CD4-positive, alpha-beta T cell treated with Interleukin-15 for 1 hour (primary cell): ENCODE data around the gene AP5M1.
A peak's percentile ranks its signal among the peaks of the same experiment; 100 is the strongest.
"Not testable (repeated sequence)": the region's sequence is repeated elsewhere in the genome, so short reads cannot be mapped to it uniquely, and the experiment has no call there.

Experiments used
- DNase-seq: peaks from one replicate; pipeline ENCODE4 v3.0.0-alpha.2; 2020

AP5M1 gene, protein sequence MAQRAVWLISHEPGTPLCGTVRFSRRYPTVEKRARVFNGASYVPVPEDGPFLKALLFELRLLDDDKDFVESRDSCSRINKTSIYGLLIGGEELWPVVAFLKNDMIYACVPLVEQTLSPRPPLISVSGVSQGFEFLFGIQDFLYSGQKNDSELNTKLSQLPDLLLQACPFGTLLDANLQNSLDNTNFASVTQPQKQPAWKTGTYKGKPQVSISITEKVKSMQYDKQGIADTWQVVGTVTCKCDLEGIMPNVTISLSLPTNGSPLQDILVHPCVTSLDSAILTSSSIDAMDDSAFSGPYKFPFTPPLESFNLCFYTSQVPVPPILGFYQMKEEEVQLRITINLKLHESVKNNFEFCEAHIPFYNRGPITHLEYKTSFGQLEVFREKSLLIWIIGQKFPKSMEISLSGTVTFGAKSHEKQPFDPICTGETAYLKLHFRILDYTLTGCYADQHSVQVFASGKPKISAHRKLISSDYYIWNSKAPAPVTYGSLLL

DNA sequence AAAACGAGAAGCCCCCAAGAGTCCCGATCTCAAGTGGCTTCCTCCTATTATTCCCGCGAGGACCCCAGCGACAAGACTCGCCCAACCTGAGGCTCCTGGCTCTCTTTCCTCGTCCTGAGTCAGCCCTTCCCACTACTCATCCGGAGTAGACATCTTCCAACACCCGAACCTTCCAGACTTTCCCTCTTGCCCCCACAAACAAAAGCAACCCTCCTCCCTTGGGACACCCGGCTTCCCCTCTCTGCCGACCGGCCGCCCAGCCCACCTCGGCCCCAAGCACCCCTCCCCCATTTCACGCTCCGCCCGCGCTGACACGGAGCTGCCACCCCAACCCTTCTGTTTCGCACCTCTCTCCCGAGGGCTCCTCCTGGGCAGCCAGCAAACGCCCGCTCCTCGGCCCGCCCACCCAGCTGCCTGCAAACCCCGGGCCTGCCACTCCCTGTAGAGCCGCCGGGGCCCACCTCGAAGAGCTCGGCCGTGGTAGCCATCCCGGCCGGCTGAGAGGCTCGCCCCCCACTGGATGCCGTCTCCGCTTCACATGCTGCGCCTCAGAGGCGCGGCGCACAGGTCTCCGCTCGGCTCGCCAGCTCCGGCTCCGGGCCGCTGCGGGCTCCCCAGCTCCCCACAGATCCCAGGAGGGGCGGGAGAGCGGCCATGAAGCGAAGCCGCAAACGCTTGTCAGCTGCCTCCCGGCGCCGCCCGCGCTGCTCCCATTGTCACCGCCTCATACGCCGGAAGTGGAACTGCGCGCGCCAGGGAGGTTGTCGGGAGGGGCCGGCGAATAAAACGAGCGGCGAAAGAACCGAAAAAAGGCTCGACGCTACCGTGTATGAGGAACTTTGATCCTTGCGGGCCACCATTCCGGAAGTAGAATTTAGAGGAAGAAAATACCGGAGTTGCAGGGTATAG lies at the start of gene AP5M1, which contains the start of gene EXOC5:
Gene AP5M1 (plus strand): TSS at position 811 of the 909 bp plus-strand sequence. CDS start 344 bp downstream, outside the sequence.
Gene EXOC5 (minus strand): TSS at position 745 of the 909 bp plus-strand sequence. CDS start 257 bp downstream, at position 488.
- peak; percentile 89 for DNase-seq

DNA sequence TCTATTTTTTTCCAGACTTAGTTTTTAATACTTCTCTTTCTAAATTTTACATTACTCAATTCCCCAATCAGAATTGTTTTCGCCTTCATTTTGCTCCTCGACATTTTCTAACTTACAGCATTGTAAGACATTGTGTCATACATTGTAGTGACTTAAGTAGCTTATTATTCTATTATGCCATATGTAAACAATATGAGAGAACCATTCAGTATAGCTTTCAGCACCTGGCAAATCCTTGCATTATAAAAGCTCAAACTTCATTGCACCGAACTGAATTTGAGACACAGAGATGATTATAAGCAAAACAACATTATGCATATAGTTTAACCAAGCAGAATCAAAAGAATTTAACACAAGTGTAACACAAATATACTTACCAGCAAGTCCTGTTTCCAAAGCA lies 46.8 kb upstream of the AP5M1 start:
- DNase-seq = no peak

DNA sequence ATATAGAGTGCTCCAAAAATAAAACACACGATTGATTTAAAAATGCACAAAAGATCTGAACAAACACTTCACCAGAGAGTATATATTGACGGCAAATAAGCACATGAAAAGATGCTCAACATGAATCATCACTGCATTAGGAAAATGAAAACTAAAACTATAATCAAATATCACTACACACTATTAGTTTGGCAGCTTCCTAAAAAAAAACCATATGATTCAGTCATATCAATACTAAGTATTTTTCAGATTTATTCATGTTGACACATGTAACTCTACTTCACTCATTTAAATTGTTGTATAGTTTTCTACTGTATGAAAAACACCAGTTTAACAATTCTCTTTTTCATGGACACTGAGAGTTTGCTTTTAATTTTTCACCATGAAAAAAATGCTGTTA lies 41.7 kb upstream of the AP5M1 start:
- no peak for DNase-seq

DNA sequence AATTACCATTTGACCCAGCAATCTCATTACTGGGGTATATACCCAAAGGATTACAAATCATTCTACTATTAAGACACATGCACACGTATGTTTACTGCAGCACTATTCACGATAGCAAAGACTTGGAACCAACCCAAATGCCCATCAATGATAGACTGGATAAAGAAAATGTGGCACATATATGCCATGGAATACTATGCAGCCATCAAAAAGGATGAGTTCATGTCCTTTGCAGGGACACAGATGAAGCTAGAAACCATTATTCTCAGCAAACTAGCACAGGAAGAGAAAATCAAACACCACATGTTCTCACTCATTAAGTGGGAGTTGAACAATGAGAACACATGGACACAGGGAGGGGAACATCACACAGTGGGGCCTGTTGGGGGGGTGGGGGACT lies 40.5 kb upstream of the AP5M1 start:
- not testable (repeated sequence) for DNase-seq

DNA sequence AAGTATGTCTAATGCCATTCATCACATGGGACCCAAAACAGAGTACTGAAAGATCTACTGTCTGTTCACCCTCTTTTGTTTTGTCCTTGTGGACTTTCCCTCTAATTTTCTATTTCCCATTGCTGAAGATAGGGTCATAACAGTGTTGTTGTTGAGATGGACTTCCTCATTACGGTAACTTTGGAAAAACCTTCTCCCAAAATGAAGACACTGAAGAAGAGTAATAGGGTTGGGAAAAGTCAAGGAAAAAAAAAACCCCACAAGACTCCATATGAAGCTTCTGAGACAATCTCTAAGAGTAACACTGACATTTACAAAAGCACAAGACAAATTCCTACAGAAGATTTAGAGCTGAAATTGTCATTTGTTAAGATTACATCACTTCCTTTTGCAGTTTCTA lies 36.8 kb upstream of the AP5M1 start:
- DNase-seq = no peak

DNA sequence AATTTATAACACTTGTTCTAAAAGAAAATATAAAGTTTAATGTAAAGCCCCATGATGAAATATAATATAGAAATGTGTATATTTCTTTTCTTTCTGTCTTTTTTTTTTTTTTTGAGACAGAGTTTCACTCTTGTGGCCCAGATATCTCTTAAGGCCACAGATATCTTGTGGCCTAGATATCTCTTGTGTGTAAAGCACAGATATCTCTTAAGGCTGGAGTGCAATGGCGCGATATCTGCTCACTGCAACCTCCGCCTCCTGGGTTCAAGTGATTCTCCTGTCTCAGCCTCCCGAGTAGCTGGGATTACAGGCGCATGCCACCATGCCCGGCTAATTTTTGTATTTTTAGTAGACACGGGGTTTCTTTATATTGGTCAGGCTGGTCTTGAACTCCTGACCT lies 28.7 kb upstream of the AP5M1 start:
- not testable (repeated sequence) for DNase-seq

DNA sequence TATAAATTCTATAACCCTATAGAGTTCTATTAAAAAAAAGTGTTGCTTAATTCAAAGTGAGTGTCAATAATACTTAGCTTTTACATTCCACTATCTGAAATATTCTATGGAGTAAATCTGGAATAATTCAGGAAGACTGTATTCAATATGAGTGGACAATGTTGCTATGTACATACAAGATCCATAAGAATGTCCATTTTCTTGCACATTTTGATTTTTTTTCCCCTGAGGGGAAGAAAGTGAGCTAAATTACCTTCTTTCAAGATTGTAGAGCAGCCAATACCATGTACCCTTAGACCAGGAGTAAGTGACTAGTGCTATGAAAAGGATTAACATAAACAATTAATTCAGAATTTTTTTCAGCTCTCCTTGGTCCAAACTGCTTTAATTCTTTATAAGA lies 25.5 kb upstream of the AP5M1 start:
- DNase-seq = no peak

DNA sequence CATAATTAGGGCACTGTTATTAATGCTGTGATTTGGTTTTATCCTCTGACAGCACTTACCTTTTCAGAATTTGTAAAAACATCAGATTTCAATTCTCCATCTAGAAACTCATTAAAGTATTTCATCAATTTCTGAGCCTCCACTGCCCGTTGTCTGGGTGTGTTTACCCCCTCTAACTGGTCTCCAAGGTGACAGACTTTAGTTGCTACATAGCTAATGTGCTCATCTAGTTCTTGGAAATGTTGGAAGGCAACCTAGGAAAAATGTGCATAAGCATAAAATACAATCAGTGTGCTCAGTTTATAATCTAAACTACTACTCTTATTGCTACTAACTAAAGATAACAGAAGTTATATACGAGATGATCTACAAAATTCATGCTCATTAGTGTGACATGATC lies 24.7 kb upstream of the AP5M1 start:
- DNase-seq = no peak

DNA sequence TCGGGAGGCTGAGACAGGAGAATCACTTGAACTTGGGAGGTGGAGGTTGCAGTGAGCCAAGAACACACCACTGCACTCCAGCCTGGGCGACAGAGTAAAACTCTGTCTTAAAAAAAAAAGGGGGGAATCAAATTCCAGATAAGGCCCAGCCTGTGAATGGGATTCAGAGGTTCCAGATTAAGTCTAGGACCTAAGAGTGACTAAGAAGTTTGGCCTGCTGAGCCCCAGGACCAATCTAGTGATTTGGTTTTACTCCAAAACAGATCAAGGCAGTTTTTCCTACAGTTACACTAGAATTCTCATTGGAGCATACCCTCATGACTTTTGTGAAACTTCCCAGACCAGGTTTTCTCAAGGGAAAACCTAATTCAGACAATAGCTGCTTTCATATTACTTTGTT lies 22.8 kb upstream of the AP5M1 start:
- DNase-seq = no peak

DNA sequence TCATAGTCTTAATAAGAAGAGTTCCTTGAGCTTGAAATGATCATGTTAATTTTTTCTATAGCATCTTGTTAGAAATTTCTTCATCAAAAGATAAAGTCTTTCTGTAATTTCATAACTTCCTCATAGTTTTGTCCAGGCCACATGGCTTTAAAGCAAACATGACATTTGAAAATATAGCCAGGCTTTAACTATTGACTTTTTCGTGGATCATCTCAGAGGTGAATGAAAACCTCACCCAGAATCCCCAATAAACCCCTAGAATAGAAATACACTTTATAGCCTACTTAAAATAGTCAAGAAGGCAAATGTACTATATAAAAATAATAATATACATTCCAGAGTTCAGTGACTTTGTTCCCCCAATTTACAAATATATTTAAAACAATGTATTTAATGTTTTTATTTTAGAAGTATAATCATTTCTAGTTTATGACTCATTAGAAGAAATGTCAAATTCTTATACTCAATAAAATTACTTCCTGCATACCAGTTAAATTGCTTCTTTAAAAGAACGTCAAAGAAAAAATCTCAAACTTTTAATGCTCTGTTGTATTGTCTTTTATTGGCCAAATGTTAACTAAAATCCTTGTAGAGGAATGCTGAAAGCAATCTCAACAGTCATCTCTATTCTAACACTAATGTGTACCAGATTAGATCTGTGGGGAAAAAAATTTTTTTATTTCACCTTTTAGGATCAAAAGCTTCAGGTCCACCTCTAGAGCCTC lies 21.7 kb upstream of the AP5M1 start:
- DNase-seq = no peak

DNA sequence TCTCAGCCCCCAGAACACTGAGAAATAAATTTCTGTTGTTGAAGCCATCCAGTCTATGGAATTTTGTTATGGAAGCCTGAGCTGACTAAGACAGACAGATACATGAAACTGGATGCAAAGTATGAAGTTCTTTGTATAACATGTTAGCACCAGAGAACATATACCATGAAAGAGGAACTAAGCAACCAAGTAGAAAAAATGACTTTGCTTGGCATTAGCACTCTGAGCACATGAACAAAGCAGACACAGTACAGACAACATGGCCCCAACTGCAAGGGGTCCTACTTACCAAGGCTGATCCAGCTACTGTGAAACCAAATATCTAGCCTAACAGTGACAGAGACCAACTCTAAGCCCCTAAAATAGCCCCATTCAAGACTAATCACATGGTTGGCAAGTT lies 13.9 kb upstream of the AP5M1 start:
- no peak for DNase-seq

DNA sequence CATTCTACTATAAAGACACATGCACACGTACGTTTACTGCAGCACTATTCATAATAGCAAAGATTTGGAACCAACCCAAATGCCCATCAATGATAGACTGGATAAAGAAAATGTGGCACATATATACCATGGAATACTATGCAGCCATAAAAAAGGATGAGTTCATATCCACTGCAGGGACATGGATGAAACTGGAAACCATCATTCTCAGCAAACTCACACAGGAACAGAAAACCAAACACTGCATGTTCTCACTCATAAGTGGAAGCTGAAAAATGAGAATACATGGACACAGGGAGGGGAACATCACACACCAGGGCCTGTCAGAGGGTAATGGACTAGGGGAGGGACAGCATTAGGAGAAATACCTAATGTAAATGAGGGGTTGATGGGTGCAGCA lies 10.6 kb upstream of the AP5M1 start:
- DNase-seq = not testable (repeated sequence)

DNA sequence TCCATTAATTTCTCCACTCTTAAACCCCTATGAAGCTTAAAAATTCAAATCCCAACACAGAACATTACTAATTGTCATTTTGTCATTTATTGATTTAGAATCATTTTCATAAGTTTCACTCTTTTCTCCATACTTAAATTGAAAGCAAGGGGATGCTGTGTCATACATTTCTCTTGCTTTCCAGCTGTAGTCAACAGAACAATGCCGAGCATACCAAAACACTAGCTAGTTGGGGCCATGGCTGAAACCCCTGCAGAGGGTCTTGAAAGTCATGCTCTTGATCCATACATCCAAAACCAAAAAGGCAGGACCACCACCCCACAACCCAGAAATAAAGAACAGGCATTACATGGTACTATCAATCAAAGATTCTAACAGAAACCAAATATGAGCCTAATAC lies 9.1 kb upstream of the AP5M1 start:
- DNase-seq = no peak

DNA sequence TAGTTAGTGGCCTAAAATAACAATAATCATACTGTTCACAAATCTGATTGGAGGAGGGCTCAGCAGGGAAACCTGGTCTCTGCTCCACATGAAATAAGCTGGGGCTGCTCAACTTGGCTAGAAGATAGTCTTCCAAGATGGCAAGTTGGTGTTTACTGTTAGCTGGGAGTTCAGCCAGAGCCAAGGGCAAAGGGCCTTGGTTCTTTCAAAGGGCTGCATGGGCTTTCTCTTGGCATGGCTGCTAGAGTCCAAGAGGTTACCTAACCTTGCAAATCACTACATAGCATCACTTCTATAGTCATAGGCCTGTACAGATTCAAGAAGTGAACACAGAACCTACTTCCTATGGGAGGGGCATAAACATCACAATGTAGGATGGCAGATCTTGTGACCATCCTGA lies 7.2 kb upstream of the AP5M1 start:
- no peak for DNase-seq

DNA sequence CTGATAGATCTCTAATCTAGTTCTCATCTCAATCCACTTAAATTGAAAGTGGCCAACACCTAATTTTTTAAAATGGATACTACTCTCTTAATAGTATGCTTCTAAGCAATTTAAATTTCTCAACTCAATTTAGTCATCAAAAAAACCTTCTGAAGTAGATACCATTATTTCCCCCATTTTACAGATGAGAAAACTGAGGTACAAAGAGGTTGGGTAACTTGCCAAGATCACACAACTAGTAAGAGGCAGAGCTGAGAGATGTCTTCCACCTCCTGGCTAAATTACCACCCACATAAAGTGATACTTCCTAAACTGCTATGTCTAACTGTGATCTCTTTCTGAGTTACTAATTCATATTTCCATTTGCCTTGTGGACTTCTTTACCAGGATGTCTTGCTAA lies 6.7 kb upstream of the AP5M1 start:
- no peak for DNase-seq

DNA sequence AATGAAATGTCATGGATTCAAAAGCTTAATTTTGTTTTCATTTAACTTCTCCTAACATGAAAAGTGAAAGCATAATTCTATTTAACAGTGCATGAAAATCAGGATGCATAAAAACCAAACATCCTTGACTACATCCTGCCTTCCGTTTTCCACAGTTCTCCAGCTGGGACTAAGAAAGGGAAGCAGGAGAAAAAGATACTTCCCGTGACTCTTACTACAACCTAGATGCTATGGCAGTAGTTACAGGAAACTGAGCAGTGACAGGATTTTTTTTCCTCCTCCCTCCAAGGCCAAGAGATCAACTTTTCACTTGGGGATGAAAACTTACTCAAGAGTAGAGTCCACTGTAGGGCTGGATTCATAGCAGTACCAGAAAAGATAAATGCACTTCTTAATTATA lies 2.7 kb upstream of the AP5M1 start:
- DNase-seq = no peak

DNA sequence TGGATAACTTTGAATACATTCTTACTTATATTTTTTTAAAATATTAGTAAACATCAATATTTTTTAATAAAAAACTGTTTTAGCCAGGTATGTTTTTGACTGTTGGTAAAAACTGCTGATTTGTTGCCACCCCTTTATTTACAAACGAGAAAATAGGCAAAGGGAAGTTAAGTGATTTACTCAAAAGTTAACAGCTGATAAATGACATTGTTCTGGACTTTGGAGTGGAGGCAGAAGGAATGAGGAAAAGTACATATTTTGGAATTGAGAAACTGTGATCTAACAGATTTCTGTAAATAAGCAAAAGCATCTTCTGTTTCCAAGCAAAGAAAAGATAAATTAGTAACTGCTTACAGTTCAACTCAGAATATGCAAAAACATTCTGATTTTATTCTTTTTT lies 4.5 kb downstream of the AP5M1 start:
- no peak for DNase-seq

DNA sequence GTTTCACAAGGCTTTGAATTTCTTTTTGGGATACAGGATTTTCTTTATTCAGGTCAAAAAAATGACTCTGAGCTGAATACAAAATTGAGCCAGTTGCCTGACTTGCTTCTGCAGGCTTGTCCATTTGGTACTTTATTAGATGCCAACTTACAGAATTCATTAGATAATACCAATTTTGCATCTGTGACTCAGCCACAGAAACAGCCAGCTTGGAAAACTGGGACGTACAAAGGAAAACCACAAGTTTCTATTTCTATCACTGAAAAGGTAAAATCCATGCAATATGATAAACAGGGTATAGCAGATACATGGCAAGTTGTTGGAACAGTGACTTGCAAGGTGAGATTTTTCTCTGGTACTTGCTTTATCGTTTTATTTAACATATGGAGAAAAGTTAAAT lies 5.8 kb downstream of the AP5M1 start:
- no peak for DNase-seq

DNA sequence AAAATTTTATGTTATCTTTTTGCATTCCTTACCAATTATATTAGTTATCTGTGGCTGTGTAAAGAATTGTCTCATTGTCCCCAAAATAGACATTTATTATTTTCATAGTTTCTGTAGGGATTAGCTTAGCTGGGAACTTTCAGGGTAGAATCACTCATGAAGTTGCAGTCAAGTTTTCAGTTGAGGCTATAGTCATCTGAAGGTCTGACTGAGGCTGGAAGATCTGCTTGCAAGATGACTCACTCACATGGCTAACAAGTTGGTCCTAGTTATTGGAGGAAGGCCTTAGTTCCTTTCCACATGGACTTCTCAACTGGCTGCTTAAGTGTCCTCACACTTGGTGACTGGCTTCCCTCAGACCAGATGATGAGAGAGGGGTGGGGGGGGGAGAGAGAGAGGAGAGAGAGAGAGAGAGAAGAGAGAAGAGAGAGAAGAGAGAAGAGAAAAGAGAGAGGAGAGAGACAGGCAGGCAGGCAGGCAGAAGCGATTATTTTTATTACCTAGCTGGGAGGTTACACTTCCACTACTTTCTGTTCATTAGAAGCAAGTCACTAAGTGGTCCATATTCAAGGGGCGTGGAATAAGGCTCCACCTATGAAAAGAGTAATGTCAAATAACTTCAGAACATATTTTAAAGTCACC lies 6.4 kb downstream of the AP5M1 start:
- no peak for DNase-seq

DNA sequence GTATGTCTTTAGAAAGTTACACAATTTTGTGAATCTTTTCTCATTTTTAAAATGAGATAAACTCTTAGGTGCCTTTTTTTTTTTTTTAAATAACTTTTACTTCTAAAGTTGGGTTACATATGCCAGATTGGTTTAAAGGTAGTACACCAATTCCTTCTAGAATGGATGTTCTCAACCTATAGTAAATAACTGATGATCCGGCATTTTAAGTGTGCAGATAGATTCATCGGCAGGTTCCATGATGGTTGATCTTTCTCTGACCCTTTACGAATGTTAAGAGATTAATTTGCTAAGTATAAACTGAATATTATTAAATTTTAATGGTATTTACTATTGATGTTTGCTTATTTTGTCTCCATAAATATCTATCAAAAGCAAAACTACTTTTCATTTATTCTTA lies 8.3 kb downstream of the AP5M1 start:
- no peak for DNase-seq

DNA sequence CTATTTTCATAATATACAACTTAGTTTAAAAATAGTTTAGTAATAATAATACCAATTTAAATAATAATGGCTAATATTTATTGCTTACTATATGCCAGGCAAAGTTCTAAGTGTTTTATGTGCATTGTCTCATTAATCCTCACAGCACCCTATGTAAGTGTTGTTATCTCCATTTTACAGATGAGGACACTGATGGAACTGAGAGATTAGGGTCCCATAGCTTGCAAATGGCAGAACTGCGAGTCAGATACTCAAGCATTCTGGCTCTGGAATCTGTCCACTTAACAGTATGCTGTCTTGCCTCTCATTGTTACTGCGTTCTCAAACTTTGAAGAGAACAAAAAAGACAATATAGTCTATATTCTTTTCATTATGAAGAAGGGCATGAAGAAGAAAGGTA lies 19.0 kb downstream of the AP5M1 start:
- DNase-seq = no peak

DNA sequence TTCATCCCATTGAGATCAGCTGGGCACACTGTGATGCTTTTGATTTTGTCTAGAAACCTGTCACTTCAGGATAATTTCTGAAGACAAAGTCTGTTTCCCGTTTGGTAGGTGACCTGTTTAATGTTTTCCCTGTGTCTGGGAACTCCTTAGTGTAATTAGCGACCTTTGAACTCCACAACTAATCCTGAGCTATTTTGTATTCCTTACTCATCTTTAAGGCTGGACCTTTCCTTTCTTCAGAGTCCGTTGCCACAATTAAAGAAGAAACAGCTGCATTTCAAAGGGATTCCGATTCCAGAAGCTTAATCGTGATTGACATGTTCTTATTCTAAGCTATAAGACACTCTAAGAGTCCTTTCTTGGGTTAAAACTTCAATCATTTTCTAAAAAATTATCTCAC lies 22.0 kb downstream of the AP5M1 start:
- no peak for DNase-seq
